ENCODE results near the gene STAB1. TPM values are rescaled to one million over a fixed set of nuclear protein-coding genes. Genes with fewer than 3 reads are reported as not detected.
"Not testable (repeated sequence)": the region's sequence is repeated elsewhere in the genome, so short reads cannot be mapped to it uniquely, and the experiment has no call there.

The STAB1 gene
- polyA plus RNA-seq, 3 donors from 2014 or later, result 0.10 TPM; not detected in 2

DNA sequence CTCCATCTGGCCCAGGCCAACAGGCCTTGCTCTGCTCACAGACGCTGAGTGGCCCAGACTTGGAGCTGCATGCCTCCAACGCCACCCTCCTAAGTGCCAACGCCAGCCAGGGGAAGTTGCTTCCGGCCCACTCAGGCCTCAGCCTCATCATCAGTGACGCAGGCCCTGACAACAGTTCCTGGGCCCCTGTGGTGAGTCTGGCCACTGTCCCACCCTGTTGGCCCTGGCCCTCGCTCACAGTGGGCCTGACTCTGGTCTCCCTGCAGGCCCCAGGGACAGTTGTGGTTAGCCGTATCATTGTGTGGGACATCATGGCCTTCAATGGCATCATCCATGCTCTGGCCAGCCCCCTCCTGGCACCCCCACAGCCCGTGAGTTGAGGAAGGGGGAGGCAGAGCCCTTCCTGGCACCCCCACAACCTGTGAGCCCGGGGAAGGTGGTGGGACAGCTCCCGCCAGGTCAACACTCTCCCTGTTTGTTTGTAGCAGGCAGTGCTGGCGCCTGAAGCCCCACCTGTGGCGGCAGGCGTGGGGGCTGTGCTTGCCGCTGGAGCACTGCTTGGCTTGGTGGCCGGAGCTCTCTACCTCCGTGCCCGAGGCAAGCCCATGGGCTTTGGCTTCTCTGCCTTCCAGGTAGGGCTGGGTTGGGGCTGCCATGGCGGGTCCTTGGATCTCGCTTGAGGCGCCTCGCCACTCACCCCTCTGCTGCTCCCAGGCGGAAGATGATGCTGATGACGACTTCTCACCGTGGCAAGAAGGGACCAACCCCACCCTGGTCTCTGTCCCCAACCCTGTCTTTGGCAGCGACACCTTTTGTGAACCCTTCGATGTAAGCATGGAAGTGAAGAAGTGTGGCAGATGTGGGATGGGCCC lies 28.5 kb downstream of the STAB1 start:
- Mint-ChIP-seq H3K27ac (no peak overlapping the region), H3K9me3 (no peaks in the 10 kb centered on the region)
- DNase-seq, result no peak

DNA sequence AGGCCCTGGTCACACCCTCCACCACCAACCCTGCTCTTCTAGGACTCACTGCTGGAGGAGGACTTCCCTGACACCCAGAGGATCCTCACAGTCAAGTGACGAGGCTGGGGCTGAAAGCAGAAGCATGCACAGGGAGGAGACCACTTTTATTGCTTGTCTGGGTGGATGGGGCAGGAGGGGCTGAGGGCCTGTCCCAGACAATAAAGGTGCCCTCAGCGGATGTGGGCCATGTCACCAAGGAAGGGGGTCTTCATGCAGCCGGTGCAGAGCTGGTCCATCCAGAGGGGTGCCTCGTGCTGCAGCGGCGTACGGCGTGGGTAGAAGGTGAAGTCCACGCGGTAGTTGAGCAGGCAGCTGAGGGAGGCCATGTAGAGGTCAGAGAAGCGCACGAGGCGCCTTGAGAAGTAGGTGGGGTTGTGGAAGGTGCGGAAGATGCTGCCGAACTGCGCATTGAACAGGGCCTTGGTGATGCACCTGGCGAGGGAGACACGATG lies 29.2 kb downstream of the STAB1 start:
- peaks cover 0 to 3% (median 1%) of the 10 kb centered on the region in 3 donors for H3K27me3 Mint-ChIP-seq (ENCODE audit: low read depth in 3 of 3)
- H3K36me3 Mint-ChIP-seq, result no peaks in the 10 kb centered on the region
- H3K4me3 Mint-ChIP-seq, result no peak overlapping the region
- no peak overlapping the region for H3K27ac Mint-ChIP-seq
- H3K4me1 Mint-ChIP-seq, result no peaks in the 10 kb centered on the region
- no peaks in the 10 kb centered on the region for H3K9me3 Mint-ChIP-seq
- no peak for DNase-seq

More for the DNA sequence above, 28.5 kb downstream of the STAB1 start:
- Mint-ChIP-seq H3K36me3 (no peaks in the 10 kb centered on the region), H3K27me3 (ENCODE audit: low read depth in 3 of 3) (peaks cover 0 to 3% (median 1%) of the 10 kb centered on the region in 3 donors), H3K4me3 (no peak overlapping the region), H3K4me1 (no peaks in the 10 kb centered on the region)

DNA sequence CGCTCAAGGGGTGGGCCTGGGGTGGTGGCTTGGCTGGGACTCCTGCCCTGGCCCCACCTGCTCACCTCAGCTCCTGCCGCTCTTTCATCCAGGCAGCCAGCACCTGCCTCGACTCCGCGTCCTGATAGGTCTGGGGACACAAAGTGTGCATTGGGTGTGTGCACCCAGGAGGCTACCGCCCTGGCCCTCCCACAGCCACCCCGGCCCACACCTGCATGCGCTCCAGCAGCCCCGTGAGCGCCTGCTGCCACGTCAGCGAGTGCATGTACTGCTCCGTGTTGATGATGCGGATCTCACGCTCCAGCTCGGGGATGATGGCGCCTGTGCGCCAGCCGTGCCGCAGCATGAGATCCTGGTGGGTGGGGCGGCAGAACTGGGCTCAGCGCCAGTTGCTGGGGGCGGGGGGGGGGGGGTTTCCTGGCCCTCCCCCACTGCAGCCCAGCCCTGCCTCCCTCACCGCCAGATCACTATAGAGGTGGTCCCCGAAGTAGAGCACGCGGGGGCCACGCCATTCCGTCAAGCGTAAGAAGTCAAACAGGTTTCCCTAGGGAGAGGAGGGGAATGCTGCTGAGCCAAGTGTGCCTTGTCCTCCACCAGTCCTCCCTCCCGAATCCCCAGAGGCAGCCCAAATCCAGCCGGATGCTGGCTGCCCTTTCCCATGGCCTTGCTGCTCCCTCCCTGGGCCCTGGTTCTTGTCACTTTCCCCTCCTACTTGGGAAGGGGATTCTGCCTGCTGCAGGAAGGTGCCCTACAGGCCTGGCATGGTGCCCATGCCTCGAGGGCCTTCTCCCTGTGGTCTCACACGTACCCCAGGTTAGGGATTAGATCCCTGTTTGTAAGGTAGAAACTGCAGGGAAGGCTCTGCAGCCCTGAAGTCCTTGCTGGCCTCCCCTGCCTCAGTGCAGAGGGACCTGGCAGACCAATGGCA lies 29.9 kb downstream of the STAB1 start:
- Mint-ChIP-seq H3K27ac (no peak overlapping the region), H3K9me3 (no peaks in the 10 kb centered on the region), H3K36me3 (no peaks in the 10 kb centered on the region), H3K27me3 (ENCODE audit: low read depth in 3 of 3) (peaks cover 0 to 3% (median 1%) of the 10 kb centered on the region in 3 donors), H3K4me3 (no peak overlapping the region), H3K4me1 (no peaks in the 10 kb centered on the region)
- DNase-seq, result no peak

DNA sequence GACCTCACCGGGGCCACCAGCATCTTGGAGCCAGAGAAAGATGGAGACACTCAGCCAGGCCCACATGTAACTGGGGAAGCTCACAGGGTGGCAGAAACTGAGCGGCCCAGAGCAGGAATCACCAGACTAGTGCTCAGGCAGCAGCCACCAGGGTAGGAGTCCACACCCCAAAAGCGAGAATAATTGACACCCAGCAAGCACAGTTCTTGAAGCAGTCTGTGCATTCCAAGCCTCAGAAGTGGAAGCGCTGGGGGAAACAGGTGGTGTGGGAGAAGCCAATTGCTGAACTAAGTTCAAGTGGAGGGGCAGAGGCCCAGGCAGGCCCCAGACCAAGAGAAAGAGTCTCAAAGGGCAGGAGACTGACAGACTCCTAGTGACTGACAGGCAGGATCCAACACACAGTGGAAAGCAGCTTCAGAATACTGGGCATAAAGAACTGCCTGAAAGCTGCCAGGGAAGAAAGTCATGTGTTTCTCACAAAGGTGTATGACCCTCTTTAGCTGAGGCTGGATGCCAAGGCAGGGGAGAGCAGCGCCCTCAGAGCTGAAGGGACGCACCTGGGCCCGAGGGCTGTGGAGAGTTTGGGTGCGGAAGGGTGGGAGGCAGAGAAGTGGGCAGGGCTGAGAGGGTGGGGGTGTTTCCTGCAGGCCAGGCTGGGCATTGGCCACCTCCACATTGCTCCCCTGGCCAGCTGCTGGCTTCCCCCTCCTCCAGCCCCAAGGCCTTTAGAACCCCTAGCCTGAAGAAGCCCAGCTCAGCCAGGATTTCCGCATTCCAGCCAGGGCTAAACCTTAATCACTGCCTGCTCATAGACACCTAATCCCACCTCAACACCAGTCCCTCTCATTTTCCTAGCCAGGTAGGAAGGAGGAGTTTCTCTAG lies 30.8 kb downstream of the STAB1 start:
- Mint-ChIP-seq H3K9me3 (no peaks in the 10 kb centered on the region), H3K27ac (peak overlapping the region in 1 of 6 donors; percentile 28), H3K4me1 (no peaks in the 10 kb centered on the region), H3K4me3 (no peak overlapping the region), H3K36me3 (no peaks in the 10 kb centered on the region), H3K27me3 (ENCODE audit: low read depth in 3 of 3) (peaks cover 0 to 3% (median 1%) of the 10 kb centered on the region in 3 donors)
- no peak for DNase-seq

DNA sequence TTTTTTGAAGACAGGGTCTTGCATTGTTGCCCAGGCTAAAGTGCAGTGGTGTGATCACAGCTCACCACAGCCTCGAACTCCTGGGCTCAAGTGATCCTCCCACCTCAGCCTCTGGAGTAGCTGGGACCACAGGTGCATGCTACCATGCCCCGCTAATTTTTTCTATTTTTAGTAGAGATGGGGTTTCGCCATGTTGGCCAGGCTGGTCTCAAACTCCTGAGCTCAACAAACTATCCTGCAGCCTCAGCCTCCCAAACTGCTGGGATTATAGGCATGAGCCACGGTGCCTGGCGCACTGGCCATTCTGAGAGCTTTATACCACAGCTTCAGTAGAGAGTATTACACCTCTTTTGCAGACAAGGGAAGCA lies 31.5 kb downstream of the STAB1 start:
- not testable (repeated sequence) for H3K9me3 Mint-ChIP-seq; H3K27ac Mint-ChIP-seq; H3K4me3 Mint-ChIP-seq; H3K36me3 Mint-ChIP-seq; H3K27me3 Mint-ChIP-seq (ENCODE audit: low read depth in 3 of 3); DNase-seq; H3K4me1 Mint-ChIP-seq

DNA sequence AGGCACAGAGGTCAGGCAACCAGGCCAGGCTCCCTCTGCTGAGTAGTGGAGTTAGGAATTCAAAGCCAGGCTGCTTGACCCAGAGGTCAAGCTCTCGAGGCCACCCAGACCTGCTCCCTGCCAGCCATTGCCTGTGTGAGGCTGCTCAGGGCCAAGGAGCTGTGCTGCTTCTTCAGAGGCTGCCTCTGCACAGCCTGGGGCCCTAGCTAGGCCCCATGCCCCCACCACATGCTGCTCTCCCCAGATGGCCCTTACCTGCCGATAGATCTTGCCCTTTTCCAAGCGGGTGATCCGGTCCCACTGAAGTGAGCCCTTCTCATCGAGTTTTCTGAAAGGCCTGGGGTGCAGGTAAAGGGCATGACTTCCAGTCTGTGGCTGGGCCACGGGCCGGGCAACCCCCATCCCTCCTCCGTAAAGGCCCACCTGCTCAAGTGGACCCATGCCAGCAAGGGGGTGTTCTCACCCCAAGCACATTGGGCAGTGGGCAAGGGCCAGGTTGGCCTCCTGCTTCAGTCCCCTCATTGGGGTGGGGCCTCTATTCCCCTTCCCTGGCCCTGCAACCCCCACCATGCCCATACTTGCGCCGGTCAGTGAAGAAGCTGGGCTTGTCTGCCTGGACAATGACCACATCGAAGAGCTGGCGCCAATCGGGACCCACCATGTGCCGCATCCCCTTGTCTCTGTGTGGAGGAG lies 32.0 kb downstream of the STAB1 start:
- no peak for DNase-seq
- Mint-ChIP-seq H3K27ac (no peak overlapping the region), H3K36me3 (no peaks in the 10 kb centered on the region)

DNA sequence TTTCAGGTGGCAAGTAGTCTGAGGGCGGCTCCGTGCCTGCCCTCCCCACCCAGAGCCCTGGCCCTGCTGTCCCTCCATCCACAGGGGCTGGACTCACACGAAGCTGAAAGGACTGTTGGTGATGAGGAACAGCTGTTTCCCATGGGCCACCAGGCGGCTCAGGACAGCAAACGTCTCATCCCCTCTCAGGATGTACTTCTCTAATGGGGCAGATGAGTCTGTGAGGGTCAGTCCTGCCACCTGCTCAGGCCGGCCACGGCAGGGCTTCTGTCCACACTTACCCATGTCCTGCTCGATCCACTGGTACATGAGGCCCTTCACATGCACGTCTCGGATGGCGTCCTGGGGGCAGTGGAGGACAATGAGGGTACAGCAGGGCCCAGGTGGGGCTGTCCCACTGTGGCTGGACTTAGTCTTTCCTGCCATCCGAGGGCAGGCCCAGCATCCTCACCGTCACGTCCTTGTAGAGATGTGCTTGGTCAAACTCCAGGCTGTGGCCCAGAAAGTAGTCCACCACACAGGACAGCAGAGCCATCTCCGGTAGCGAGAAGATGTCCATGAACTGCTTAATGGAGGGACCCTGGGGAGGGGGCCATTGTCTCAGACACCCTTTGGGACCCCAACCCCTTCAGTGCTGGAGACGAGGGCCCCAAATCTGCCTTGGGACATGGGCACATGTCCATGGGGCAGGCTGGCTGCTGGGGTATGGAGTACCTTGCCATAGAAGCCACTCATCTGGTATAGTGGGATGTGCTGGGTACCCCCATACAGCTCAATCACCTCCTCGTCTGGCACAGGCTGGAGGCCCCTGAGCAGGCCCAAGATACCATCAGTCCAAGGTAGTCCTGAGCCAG lies 32.8 kb downstream of the STAB1 start:
- no peaks in the 10 kb centered on the region for H3K36me3 Mint-ChIP-seq
- H3K27me3 Mint-ChIP-seq (ENCODE audit: low read depth in 3 of 3), result peaks cover 0 to 3% (median 1%) of the 10 kb centered on the region in 3 donors
- H3K9me3 Mint-ChIP-seq, result no peaks in the 10 kb centered on the region
- DNase-seq, result no peak
- peaks cover 0 to 3% of the 10 kb centered on the region in 2 donors for H3K4me1 Mint-ChIP-seq
- H3K27ac Mint-ChIP-seq, result no peak overlapping the region
- no peak overlapping the region for H3K4me3 Mint-ChIP-seq

More for the DNA sequence above, 32.0 kb downstream of the STAB1 start:
- Mint-ChIP-seq H3K27me3 (ENCODE audit: low read depth in 3 of 3) (peaks cover 0 to 3% (median 1%) of the 10 kb centered on the region in 3 donors), H3K4me3 (no peak overlapping the region), H3K4me1 (no peaks in the 10 kb centered on the region), H3K9me3 (no peaks in the 10 kb centered on the region)

DNA sequence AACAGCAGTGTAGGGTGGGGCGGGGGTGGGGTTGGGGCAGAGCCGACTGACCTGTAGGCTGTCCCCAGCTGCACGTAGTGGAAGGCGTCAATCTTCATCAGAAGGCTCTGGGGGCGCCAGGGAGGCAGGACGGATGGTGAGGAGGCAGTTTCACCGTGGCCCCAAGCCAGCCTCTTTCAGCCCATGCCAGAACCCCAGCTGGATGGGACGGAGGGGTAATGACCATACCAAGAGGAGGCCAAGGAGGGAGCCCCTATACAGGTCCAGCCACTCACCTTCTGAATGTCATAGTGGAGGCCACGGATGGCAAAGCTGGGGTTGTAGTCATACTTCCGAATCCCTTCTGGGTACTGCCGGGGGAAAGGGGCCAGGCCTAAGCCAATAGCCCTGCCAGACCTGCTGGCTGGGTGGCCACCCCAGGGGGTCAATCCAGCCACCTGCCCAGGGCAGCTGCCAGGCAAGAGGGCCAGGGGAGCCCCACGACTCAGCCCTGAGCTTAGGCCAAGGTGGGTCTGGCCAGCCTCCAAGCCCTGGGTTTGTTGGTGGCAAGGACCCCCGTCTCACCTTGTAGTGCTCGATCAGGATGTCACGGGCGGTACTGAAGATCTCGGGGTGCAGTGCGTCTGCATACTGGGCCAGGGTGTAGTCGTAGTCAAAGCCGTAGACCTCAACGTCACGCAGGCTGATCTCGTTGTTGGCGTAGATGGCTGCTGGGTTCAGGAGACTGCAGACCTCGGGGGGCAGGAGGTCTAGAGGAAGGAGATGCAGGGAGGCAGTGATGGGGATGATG lies 33.6 kb downstream of the STAB1 start:
- DNase-seq, result no peak
- Mint-ChIP-seq H3K27me3 (ENCODE audit: low read depth in 3 of 3) (peaks cover 0 to 3% (median 1%) of the 10 kb centered on the region in 3 donors), H3K27ac (no peak overlapping the region), H3K4me3 (no peak overlapping the region), H3K4me1 (peaks cover 0 to 3% of the 10 kb centered on the region in 2 donors), H3K36me3 (no peaks in the 10 kb centered on the region), H3K9me3 (no peaks in the 10 kb centered on the region)

DNA sequence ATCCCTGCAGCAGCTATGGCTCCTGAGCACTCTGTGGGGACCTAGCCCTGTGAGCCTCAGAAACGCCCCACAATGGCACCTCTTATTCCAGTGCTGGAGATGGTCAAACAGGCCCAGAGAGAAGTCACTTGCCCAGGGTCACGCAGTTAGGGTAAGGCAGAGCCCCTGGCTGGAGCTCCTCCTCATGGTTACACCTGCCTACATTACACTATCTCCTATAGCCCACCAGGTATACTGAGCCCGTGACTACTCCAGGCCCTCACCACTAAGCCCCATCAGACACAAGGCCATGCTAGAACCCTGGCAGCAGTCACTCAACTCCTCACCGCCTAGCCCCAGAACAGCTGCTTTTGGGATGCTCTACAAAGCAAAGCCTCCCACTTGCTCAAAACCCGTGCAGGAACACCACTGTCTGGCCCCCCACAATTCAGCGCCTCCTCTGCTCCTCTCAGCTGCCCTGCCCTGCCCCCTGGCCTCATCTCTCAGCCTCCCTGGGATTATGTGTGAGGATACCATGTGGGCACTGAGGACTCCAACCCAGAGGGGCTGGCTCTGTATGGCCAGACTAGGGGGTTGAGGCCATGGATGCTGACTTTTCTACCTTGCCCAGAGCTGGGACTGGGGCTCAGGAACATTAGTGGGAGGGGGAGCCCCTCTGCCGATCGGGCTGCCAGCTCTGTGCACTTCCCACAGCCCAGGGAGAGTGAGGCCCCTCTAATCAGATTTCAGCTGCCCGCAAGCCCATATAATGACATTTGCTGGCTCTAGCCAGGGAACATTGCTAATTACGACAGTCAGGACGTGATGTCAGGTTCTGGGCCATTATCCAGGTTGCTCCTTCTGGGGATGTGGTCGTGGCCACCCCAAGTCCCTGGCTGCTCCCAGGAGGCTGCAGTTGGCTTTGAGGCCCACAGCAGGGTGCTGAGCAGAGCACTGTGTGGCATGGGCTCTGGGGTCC lies 34.5 kb downstream of the STAB1 start:
- Mint-ChIP-seq H3K36me3 (no peaks in the 10 kb centered on the region), H3K4me3 (no peak overlapping the region), H3K4me1 (peaks cover 0 to 4% of the 10 kb centered on the region in 2 donors), H3K9me3 (no peaks in the 10 kb centered on the region), H3K27me3 (ENCODE audit: low read depth in 3 of 3) (peaks cover 1 to 2% (median 1%) of the 10 kb centered on the region in 3 donors), H3K27ac (no peak overlapping the region)
- DNase-seq, result no peak

DNA sequence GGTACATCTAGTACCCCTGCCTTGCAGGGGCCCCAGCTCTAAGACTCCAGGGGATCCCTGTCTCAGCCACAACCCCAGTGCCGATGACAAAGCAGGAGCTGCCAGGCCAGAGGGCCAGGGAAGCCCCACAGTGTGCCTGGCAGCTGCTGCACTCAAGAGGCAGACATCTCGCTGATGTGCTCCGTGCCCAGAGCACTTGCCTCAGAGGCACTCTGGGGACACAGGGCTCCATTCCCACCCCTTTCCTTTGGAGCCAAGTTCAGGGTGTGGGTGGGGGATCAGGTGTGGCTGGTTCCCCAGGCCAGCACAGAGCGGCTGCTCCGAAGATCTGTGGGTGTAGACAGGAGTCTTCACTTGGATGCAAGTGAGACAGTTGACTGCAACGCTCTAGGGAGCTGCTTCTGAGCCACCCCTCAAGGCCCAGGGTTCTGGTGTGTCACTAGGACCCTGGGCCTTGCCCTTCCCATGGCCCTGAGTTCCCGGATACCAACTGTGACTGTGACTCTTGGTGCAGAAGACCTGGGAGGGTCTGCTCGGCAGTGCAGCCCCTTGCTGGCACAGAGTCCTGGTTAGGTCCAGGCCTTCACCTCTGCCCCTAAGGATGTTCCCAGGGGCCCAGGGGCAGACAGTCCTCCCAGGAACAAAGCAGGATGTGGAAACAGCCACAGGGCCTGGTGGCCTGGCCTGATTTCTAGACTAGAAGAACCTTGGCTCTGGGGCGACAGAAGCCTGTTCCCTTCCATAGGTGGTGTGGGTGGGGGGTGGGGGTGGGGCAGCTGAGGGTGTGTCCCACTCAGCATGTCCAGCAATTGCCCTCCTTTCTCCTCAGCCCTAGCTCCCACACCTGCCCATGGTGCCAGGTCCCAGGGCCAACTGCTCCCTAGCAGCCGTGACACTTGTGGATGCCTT lies 36.0 kb downstream of the STAB1 start:
- Mint-ChIP-seq H3K36me3 (no peaks in the 10 kb centered on the region), H3K27ac (no peak overlapping the region), H3K4me1 (peaks cover 11% of the 10 kb centered on the region in 2 donors), H3K4me3 (no peak overlapping the region), H3K9me3 (no peaks in the 10 kb centered on the region), H3K27me3 (ENCODE audit: low read depth in 3 of 3) (peaks cover 1 to 5% (median 3%) of the 10 kb centered on the region in 3 donors)
- DNase-seq, result no peak

Measured in immature natural killer cell (primary cell).